ENCODE measurements around the gene ITIH4.

ITIH4 gene

DNA sequence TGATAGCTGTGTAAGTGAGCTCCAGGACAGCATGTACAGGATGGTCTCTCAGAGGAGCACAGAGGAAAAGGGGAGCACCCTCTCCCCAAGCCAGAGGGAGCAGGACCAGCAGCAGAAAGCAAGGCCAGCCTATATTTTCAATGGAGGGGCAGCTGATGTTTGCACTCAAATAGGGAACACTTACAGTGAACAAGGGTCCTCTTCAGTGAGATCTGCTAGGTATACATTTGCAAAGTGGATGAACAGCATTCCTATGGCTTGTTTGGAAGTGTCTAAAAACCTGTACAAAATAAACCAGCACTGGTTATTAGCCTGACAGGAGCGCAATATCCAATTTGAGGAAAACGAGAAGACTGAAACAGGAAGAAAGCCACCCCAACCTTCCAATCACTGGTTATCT is 21.9 kb upstream of the ITIH4 start:
- no peak for DNase-seq (ENCODE audit: low read depth in 2 of 2)
- H3K4me3 ChIP-seq (replicated peaks in 1 of 2; ENCODE audit: low read depth in 2 of 2, low read length in 2 of 2): no peak overlapping the region
- TF ChIP-seq, protein P1, sequence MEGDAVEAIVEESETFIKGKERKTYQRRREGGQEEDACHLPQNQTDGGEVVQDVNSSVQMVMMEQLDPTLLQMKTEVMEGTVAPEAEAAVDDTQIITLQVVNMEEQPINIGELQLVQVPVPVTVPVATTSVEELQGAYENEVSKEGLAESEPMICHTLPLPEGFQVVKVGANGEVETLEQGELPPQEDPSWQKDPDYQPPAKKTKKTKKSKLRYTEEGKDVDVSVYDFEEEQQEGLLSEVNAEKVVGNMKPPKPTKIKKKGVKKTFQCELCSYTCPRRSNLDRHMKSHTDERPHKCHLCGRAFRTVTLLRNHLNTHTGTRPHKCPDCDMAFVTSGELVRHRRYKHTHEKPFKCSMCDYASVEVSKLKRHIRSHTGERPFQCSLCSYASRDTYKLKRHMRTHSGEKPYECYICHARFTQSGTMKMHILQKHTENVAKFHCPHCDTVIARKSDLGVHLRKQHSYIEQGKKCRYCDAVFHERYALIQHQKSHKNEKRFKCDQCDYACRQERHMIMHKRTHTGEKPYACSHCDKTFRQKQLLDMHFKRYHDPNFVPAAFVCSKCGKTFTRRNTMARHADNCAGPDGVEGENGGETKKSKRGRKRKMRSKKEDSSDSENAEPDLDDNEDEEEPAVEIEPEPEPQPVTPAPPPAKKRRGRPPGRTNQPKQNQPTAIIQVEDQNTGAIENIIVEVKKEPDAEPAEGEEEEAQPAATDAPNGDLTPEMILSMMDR (IDR thresholded peaks at IDR 0.05; ENCODE audit: low read depth, low read length): no peak

DNA sequence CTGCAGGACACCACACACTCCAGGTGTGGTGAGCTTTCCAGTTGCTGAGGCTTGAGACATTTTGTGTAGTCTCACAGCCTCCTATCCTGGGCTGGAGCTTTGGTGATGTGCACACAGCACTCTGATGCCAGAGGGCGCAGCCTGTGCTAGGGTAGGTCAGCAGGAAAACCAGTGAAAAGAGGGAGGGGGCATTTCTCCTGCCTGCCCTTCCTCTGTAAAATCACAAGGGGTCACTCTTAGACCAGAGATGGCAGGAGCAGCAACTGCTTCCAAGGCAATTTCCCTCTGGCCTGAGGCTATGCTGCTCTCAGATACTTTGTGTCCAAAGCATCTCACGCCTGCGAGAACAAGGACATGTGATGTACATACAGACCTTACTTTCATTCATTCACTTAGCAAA is 20.9 kb upstream of the ITIH4 start:
- peak; percentile 31 to 55 for DNase-seq (ENCODE audit: low read depth in 2 of 2)
- TF ChIP-seq, protein P1 (IDR thresholded peaks at IDR 0.05; ENCODE audit: low read depth, low read length): peak; percentile 41
- no peak overlapping the region for H3K4me3 ChIP-seq (replicated peaks in 1 of 2; ENCODE audit: low read depth in 2 of 2, low read length in 2 of 2)

DNA sequence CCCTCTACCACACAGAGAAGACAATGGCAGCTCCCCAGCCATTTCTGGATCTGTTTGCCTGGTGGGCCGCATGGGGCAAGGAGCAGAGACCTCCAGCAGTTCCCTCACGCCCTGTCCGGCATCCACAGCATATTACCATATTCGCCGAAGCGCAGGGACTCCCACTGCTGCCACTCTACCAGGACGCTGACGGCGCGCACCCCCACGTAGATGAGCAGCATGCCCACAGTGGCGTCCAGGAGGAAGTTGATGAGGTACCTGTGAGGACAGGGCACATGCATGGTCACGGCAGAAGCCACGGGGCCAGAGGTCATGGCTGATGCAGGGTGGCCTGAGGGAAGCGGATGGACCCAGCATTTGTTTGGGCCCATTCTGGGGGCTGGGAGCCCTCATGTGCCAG is 19.2 kb upstream of the ITIH4 start:
- no peak for DNase-seq (ENCODE audit: low read depth in 2 of 2)
- no peak overlapping the region for H3K4me3 ChIP-seq (replicated peaks in 1 of 2; ENCODE audit: low read depth in 2 of 2, low read length in 2 of 2)
- TF ChIP-seq, protein P1 (IDR thresholded peaks at IDR 0.05; ENCODE audit: low read depth, low read length): no peak

DNA sequence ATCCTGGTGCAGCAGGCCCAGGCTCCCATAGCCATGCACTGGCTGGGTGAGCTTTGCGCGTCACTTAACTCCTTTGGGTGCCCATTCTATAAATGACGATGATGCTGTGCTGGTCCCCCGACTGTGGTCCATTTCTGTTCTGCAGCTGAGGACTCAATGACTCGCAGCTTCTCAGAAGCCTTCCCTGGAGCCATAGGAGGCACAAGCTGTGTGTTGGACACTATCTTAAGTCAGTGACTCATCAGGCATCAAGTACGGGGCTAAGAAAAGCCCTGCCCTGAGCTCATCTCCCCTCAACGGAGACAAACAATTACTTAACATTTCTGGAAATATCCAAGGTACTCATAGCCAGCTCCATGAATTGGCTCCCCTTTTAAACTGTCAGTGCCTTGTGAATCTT is 18.1 kb upstream of the ITIH4 start:
- peak; percentile 53 to 69 for DNase-seq (ENCODE audit: low read depth in 2 of 2)
- no peak overlapping the region for H3K4me3 ChIP-seq (replicated peaks in 1 of 2; ENCODE audit: low read depth in 2 of 2, low read length in 2 of 2)
- TF ChIP-seq, protein P1 (IDR thresholded peaks at IDR 0.05; ENCODE audit: low read depth, low read length): no peak

DNA sequence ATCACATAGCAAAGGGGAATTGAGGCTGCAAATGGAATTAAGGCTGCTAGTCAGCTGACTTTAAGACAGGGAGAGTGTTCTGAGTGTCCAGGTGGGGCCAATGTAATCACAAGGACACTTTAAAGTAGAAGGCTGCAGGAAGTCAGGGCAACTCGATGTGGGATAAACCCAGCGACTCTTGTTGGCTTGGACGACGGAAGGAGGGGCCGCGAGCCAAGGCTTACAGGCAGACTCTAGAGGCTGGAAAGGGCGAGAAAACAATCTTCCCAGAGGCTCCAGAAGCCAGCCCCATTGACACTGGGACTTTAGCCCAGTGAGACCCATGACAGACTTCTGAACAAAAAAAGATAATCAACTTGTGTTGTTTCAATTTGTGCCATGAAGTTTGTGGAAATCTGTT is 17.3 kb upstream of the ITIH4 start:
- no peak overlapping the region for H3K4me3 ChIP-seq (replicated peaks in 1 of 2; ENCODE audit: low read depth in 2 of 2, low read length in 2 of 2)
- DNase-seq (ENCODE audit: low read depth in 2 of 2): no peak
- TF ChIP-seq, protein P1 (IDR thresholded peaks at IDR 0.05; ENCODE audit: low read depth, low read length): no peak

DNA sequence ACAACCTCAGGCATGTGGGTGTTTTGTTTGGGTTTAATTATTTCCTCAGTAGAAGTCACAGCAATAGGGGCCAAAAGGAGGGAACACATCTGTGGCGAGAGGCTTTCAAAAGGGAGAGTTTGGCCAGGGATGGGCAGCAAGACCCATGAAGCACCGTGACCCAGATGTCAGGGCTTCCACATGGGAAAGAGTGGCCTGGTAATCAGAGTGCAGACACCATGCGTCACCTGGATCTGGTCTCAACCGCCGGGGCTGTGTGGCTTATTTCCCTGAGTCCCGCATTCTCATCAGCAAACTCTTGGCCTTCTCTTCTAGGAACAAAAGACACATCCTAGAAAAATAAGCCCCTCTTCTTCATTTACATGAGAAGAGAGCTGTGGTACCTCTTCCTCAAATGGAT is 16.8 kb upstream of the ITIH4 start:
- TF ChIP-seq, protein P1 (IDR thresholded peaks at IDR 0.05; ENCODE audit: low read depth, low read length): no peak
- no peak for DNase-seq (ENCODE audit: low read depth in 2 of 2)
- no peak overlapping the region for H3K4me3 ChIP-seq (replicated peaks in 1 of 2; ENCODE audit: low read depth in 2 of 2, low read length in 2 of 2)

DNA sequence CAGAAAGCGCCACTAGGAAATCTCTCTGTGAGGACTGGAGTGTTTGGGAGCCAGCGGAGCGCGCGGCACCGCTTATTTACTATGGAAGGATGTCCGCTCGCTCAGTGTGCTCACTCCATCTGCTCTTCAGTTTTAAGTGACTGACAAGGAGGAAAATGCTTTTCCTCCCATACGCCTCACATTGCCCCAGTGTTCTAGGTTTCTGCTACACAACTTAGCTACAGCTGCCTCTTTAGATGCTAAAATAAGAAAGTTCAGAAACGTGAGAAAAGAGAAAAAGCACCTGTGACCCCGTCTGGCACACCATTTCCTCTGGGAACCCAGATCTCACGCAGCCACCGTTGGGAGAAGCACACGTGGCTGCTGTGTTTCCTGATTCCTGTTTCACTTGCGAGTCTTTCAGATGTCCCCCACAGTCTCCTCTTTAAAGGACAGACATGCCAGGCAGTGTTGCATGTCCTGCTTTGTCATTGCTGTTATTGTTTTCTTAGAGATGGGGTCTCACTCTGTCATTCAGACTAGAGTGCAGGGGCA is 16.0 kb upstream of the ITIH4 start:
- DNase-seq (ENCODE audit: low read depth in 2 of 2): no peak
- TF ChIP-seq, protein P1 (IDR thresholded peaks at IDR 0.05; ENCODE audit: low read depth, low read length): no peak
- no peak overlapping the region for H3K4me3 ChIP-seq (replicated peaks in 1 of 2; ENCODE audit: low read depth in 2 of 2, low read length in 2 of 2)

Data from cardiac fibroblast (primary cell).